Adipose tissue (tissue), 3 donors: ENCODE data around the gene ALX4. TPM values are rescaled to one million over a fixed set of nuclear protein-coding genes. Genes with fewer than 3 reads are reported as not detected.

Experiments
- H3K27ac ChIP-seq: one replicate; pipeline ENCODE4 v1.5.1; 2013; ENCODE audit warnings: low read depth, low read length
- WGBS, 3 donors: extraction: QIAGEN DNeasy Blood & Tissue Kit; methylation state at CpG; one replicate each; pipeline ENCODE4 v1.1.7; 2013; 5-methylcytosine and 5-hydroxymethylcytosine counted together
- polyA plus RNA-seq, 3 donors: library from polyadenylated mRNA; stranded (reverse); fragments of 200-250 nt; gene quantifications; one replicate each; pipeline ENCODE4 v1.2.3, GENCODE V29; 2013
- donor health status: healthy with polysubstance abuse.
- donor health status: Bipolar disorder and iron deficiency.
- donor health status: healthy.

ALX4 gene
- under 1 TPM in 2 of 3 donors, not detected in 1; 0.01 to 0.22 TPM for polyA plus RNA-seq

DNA sequence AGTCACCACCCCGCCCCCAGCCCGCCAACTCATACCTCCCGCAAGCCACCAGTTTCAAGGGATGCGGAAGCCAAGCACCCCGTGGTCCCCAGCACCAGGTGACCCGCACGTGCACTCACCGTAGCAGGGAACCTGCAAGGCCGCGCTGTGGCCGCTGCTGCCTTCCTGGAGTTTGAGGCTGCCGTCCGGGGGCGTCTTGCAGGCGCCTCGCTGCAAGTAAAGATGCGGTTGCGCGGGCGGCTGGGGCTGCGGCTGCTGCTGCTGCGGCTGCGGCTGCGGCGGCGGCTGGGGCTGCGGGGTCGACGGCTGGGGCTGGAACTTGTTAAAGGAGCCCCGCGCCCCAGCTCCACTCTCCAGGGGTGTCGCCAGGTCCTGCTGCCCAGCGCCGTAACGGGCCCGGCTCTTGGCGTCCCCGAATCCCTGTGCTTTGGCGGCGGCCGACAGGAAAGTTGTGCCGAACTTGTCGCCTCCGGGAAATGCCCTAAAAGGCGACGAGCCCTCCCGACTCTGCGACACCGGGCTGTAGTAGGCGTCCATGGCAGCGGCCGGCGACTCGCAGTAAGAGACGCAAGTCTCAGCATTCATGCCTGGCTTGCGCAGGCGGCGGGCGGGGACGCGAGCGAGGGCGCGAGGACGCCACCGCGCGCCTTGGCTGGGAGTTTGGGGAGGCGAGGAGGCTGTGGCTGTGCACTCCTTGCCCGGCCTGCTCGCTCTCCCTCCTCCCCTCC lies at the start of gene ALX4:
TSS of gene ALX4 (minus strand) at position 662 of the 728 bp plus-strand sequence. CDS start at position 585, 77 bp downstream.
- no peak within 1 kb of the TSS for H3K27ac ChIP-seq
- whole genome bisulfite sequencing, 3 donors = 1% methylated on average over 54 to 71 of the region's 71 CpGs

DNA sequence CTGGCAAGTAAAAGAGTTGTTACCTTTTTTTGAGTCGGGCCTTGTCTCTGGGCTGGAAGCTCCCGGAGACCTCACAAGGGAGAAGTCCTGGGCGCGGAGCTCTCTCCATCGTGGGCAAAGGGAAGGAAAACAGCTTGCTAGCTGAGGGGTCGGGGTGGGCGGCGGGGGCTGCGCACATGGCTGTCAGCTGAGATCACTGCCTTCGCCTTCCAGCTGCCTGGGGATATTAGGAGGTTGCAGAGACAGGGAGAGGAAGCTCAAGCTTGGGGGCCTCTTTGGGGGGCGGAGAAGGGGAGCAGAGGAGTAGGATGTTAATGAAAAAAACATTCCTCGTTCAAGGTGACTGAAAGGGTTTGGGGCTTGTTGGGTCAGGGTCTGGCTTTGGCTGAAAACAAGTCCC lies 49.2 kb upstream of the ALX4 start:
- 60 to 64% (median 63%) methylated on average over 12 of the region's 12 CpGs for WGBS, 3 donors
- no peak overlapping the region for H3K27ac ChIP-seq

DNA sequence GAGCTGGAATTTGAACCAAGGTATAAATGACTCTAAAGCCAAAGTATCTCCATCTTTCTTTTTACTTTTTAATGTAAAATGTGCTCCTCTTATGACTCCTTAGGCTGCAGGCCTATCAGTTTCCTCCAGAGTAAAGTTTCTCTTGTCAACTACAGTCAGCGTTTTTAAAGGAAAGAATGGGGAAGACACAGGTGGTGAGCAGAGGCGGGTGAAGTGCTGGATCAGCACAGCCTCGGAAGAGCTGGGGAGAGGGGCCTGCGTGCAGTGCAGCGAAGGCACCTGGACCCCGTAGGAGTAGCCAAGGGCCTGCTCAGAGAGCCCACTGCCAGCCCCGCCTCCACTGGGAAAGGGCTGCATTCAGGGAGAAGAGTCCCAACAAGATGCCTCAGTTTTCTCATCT lies 48.8 kb upstream of the ALX4 start:
- 65 to 80% (median 78%) methylated on average over 7 of the region's 7 CpGs for WGBS, 3 donors
- no peak overlapping the region for H3K27ac ChIP-seq

DNA sequence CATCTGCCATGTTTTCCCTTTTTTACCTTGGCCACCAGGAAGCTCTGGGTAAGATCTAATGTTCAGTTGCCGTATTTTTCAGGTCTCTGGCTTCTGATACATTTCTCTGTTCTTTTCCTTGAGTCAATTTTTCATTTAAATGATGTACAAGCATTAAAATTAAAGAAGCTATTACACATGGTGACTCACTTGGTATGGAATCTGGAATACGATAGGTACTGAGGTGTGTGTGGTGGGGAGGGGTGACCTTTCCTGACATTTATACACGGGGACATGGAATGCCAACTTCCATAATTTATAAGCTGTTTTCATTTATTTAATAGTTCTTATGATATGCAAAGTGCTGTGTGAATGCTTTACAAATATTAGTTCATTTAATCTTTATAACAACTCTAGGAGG lies 47.8 kb upstream of the ALX4 start:
- 80 to 91% (median 87%) methylated on average over 3 of the region's 3 CpGs for WGBS, 3 donors

DNA sequence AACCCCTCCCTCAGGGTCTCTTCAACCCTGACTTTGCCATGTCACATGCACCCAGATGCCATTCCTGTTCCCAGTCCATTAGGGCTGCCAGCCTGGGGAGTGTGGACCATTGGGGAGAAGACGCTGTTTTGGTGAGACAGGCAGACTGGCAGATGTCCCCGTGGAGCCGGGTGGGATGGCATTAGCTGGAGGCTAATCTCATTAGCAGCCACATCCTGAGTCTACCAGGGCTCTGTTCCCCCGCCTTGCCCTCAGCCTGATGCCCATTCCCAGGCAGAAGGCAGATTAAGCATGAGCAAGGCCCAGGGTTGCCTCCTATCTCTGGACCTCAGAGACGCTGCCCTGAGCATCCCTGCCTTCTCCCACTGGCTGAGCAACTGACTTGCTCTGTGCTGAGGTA lies 46.4 kb upstream of the ALX4 start:
- no peak overlapping the region for H3K27ac ChIP-seq
- WGBS, 3 donors = 85 to 92% (median 89%) methylated on average over 5 of the region's 5 CpGs

More for the DNA sequence above, 47.8 kb upstream of the ALX4 start:
- no peak overlapping the region for H3K27ac ChIP-seq

DNA sequence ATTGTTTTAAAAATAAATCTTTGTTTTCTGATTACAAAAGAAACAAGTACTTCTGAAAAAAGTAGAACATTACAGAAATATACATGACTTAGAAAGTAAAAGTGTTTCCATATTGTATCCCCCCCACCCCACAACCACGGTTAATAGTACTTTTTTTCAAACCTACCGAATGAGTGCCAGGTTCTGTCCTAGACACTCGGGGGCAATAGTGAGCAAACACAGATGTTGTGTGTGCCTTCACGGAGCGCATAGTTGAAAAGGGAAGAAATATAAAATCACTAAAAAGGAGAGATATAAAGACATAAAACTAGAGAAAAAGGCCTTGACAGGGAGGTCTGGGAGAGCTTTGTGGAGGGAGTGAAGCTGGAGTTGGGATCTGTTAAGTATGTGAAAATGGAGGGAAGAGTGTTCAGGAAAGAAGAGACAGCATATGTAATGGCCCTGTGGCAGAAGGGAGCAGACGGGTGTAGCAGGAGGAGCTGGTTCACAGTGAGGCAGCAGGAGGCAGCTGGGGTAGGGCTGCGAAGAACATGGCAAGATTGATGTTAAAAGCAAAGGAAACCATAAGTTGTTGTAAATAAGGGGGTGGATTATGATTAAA lies 42.1 kb upstream of the ALX4 start:
- WGBS, 3 donors = 56 to 68% (median 60%) methylated on average over 7 of the region's 7 CpGs
- no peak overlapping the region for H3K27ac ChIP-seq

DNA sequence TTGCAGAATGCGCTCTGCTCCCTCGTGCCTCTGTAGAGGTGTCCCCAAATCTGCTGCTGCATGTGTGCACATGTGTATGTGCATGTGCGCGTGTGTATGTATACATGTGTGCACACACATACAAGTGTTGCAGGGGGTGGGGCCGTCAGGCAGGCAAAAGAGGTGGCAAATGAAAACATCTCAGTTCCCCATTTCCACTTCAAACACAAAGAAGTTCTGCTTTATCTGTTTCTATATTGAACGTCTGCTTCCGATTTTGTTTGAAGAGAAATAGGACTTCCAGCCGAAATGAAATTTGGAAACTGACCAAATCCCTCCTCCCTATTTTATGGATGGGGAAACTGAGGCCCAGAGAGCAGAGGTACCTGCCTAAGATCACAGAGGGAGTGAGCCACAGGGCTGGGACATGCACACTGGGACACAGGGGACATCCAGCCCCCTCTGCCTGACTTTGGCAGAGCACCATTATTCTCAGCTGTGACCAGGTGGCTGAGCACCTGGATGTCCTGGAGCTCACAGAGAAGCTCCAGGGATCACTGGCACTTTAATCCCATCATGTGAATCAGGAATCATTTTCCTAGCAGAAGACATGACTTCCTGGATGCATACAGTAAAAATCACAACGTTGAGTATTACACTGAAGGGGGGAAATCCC lies 41.2 kb upstream of the ALX4 start:
- WGBS, 3 donors = 69 to 82% (median 69%) methylated on average over 9 of the region's 9 CpGs
- no peak overlapping the region for H3K27ac ChIP-seq

DNA sequence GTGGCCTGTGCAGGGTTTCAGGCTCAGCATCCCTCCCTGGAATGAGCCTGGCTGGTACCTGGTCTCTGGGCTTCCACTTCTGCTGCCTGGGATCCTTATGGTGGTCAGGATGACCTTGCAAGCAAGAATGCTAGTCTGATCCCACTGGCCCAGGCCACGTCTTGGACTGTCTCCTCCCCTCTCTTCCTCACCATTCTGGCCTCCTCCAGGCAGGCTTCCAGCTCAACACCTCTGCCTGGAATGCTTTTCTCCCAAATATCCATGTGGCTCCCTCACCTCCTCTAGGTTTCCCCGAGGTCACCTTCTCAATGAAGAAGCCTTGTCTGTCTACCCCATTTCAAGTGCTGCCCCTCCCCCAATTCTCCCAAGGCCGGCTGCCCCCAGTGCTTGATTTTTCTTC lies 39.4 kb upstream of the ALX4 start:
- 43 to 72% (median 62%) methylated on average over 3 of the region's 3 CpGs for WGBS, 3 donors
- no peak overlapping the region for H3K27ac ChIP-seq

DNA sequence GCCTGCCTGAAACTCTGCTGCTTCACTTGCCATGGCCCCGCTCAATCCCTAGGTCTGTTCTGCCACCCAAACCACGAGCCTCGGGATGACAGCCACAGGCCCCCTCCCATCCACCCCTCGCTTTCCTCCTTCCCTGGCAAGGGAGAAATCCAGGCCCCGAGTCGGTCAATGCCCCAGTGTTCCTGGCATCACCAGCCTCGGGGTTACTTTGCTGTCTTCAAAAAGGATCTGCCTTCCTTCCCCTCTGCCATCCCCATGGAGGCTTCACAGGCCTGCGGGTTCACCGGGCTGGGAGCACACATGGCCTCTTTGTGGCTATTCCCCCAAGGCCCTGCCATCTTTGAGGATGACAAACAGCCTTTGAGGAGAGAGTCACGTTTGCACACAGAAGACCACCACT lies 38.8 kb upstream of the ALX4 start:
- H3K27ac ChIP-seq = no peak overlapping the region
- WGBS, 3 donors = 79 to 87% (median 85%) methylated on average over 10 of the region's 10 CpGs

DNA sequence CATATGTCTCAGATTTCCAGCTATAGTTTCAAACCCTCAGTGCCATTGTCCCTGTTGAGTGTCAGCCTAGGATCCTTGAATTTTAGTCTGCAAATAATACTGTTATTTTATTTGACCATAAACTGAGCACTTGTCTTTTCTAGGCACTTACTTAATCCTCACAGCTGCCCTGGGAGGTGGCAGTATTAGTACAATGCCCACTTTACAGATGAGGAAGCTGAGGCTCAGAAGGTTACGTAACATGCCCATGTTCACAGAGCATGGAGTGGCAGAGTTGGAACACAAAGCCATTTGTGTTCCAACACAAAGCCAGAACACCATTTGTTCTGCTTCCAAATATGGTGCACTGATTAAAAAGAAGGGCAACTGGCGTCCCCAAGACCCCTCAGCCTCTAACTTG lies 38.2 kb upstream of the ALX4 start:
- H3K27ac ChIP-seq = no peak overlapping the region
- WGBS, 3 donors = 50 to 65% (median 65%) methylated on average over 2 of the region's 2 CpGs

DNA sequence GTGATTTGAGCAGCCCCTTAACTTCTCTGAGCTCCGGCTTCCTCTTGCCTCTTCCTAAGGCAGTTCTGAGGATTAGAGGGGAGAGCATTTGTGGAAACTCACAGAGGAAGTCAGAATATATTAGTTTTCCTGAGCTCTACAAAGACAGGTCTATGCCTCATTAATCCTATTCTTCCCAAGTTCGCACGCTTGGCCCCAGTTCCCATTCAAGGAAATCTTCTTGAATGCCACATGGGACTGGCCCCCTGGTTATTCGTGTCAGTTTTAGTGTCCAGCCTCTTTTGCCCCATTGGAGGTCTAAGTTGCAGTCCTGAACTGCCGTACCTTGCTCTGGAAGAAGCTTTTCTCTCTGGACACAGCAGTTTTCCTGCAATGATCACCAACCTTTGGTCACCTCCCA lies 37.6 kb upstream of the ALX4 start:
- WGBS, 3 donors = 86 to 95% (median 91%) methylated on average over 5 of the region's 5 CpGs

DNA sequence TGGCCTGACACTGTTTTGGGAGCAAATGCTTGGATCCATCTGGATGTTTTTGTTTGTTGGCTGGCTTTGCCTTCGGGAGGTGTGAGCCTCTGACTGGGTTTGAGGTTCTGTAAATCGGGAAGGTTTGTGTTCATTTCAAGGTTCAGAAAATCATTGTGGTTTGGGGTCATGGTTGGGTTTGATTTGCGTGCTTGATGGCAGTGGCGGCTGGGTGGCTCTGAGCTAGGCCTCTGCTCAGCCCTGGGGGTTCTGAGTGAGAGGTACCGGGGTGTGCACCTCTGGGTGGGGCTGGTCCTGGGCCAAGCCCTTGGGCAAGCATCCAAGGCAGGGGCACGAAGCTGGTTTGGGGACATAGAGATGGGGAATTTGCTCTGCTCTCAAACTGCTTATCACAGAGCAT lies 37.0 kb upstream of the ALX4 start:
- H3K27ac ChIP-seq = no peak overlapping the region
- 67 to 85% (median 79%) methylated on average over 6 of the region's 6 CpGs for WGBS, 3 donors

More for the DNA sequence above, 37.6 kb upstream of the ALX4 start:
- no peak overlapping the region for H3K27ac ChIP-seq

DNA sequence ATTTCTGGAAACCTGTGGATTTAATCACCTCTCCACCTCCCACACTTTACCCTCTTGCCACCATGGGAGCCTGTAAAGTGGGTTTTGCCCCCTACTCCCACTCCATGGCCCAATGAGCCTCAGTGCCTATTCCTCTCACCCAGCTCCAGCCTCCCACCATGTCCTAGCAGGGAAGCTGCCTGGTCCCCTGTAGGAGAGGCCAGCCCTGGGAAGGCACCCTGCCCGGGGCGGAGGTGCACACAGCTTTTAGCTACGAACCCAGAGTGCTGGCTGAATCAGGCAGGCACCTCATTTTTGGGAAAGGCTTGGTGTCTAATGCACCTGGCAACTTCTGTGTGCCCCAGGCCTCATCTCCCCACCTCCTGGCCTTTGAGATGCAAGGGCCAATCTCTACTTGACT lies 35.8 kb upstream of the ALX4 start:
- WGBS, 3 donors = 77 to 92% (median 90%) methylated on average over 3 of the region's 3 CpGs
- no peak overlapping the region for H3K27ac ChIP-seq

DNA sequence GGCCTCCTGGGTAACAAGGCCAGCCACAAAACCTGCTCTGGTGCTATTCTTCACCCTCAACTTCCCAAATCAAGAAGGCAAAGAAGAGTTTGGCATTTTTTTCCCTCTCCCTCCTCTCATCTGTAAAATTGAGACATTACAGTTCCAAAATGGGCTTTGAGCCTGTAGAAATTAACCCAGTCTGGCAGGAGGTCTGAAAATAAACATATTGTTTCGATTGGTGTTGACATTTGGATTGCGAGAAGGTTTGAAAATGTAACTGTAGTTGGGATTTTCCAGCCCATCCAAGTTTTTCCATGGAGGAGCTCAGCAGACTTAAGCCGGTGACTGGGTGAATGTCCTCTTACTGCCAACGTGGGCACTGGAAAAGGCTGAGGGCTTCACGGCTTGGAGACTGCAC lies 35.0 kb upstream of the ALX4 start:
- WGBS, 3 donors = 68 to 80% (median 74%) methylated on average over 5 of the region's 5 CpGs
- no peak overlapping the region for H3K27ac ChIP-seq

DNA sequence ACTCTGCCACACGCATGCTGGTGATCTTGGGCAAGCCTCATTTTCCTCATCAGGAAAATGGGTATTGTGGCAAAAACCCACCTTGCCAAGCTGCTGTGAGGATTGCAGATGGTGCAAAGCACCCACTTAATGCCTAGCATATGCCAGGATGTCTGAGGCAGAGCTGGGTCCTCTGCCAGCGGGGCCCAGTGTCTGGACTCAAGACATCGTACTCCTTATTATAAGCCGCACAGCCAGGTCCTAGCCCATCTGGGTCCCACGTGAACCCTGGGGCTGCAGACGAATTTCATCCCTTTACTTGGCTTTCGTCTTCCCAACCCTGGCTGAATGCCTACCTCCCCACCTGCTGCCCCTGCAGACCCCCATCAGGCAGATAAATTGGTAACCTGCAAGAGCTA lies 34.5 kb upstream of the ALX4 start:
- WGBS, 3 donors = 84 to 91% (median 89%) methylated on average over 7 of the region's 7 CpGs
- H3K27ac ChIP-seq = no peak overlapping the region

DNA sequence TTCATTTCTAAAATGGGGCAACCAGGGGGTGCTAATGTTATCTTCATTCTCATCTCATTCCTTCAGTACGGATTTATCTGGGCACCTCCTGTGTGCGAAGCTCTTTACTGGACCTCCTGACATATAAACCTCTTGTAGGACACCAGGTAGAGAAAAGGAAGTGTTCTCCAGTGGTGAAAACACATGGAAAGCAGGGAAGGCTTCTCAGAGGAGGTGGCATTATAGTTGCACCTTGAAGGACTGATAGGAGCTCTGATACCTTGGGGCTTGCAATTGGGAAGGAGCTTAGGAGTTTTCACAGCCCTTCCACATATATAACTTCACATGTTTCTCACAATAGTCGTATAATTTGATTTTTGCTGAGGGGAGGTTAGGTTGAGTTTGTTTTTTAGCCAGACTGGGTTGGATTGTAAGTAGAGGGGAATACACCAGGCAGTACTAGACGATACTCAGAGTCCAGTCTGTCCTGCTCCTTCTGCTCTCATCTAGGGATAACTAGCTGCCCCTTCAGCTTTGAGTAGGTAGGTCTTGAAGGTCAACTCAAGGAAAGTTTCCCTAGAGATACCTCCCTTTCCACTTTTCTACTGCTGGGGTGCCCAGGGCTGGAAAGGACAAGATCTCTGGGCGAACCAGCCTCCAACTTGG lies 34.0 kb upstream of the ALX4 start:
- WGBS, 3 donors = 81 to 87% (median 83%) methylated on average over 5 of the region's 5 CpGs

DNA sequence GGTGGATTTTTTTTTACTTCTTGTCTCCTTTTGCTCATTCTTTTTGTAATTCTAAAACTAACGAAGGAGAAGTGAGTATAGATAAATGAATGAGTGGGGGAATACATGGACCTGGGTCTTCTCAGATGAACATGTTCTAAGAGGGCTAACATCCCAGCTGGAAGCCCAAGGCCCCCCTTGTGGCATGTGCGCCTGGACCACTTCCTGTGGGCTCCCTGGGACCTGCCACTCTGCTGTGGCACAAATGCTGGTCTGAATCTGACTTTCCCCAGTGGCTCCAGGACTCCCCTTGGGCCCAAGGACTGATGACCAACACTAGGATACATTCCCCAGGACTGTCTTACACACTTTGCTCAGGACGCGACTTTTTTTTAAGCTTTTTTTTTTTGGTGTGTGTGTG lies 32.7 kb upstream of the ALX4 start:
- H3K27ac ChIP-seq = no peak overlapping the region
- WGBS, 3 donors = 77 to 81% (median 78%) methylated on average over 4 of the region's 4 CpGs

More for the DNA sequence above, 34.0 kb upstream of the ALX4 start:
- no peak overlapping the region for H3K27ac ChIP-seq

DNA sequence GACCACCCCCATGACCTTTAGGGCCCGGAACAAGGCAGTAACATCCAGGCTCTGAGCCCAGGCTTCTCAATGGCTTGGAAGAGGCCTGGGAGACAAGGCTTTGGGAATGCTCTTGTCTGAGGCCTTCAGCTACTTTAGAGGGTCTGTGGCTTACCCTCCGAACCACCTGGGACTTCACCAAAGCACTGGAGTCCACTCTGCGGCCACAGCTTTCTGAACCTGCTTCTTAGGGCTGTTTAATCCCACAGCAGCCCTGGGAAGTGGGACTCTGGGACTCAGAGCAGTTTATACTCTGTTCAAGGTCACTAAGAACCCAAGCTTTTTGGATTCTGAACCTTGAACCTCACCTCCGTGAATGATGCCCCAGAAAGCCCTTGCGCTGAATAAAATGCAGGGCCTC lies 30.7 kb upstream of the ALX4 start:
- no peak overlapping the region for H3K27ac ChIP-seq
- 73 to 95% (median 90%) methylated on average over 5 of the region's 5 CpGs for WGBS, 3 donors

DNA sequence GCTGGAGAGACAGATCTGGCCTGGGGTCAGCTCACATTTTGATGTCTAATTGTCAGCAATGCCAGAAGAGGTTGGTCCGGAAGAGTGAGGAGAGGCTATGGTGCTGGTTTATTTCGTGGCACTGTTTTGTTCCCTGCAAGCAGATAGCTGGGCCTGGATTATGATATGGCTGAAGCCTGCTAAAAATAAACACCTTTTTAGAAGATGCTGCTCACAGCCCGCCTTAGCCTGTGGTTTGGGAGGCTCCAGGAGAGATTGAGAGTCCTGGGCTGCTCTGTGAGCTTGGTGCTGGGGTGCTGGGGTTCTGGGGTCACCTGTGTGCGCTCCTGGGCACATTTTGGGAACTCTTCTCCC lies 29.6 kb upstream of the ALX4 start:
- no peak overlapping the region for H3K27ac ChIP-seq
- WGBS, 3 donors = 79 to 88% (median 88%) methylated on average over 4 of the region's 4 CpGs
